Thyroid gland (tissue), 4 donors: ENCODE measurements around the gene SMPDL3B.

ENCODE experiments used
- POLR2A ChIP-seq, 2 donors: fragments of 450-650 bp; IDR thresholded peaks; one replicate each; pipeline ENCODE4 v1.6.1; 2017; ENCODE audit warnings: antibody characterized with exemption in 2 of 2, mild to moderate bottlenecking in 2 of 2, moderate library complexity in 1 of 2
- TF ChIP-seq, protein P1 (sequence below), 6 experiments: fragments of 200-600 bp in 3 of 6; fragments of 450-650 bp in 3 of 6; sonication (generic) in 3 of 6; IDR thresholded peaks; one replicate each; pipeline ENCODE4 v1.5.1; 2016 to 2019; ENCODE audit warnings: antibody characterized with exemption in 6 of 6, mild to moderate bottlenecking in 2 of 6, inconsistent platforms in 1 of 6, moderate library complexity in 1 of 6

DNA sequence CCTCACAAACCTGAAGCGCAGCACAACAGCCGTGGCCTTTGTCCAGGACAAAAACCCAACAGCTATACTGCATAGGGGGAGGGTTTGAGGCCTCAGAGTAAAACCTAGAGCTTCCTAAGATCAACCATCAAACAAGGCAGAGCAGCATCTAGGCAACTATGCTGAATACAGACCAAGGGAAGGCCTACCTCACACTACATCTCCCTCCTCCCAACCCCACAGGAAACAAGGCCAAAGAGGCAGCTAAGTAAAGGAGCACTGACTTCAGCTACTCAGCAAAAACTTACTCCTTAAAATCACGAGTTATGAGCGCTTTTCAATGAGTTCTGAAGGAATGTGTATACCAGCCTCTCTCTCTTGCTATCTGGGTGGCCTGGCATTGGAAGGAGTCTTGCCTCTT lies 37.3 kb downstream of the SMPDL3B start:
- TF ChIP-seq POLR2A (IDR thresholded peaks at IDR 0.05) = no peak
- TF ChIP-seq, protein P1, sequence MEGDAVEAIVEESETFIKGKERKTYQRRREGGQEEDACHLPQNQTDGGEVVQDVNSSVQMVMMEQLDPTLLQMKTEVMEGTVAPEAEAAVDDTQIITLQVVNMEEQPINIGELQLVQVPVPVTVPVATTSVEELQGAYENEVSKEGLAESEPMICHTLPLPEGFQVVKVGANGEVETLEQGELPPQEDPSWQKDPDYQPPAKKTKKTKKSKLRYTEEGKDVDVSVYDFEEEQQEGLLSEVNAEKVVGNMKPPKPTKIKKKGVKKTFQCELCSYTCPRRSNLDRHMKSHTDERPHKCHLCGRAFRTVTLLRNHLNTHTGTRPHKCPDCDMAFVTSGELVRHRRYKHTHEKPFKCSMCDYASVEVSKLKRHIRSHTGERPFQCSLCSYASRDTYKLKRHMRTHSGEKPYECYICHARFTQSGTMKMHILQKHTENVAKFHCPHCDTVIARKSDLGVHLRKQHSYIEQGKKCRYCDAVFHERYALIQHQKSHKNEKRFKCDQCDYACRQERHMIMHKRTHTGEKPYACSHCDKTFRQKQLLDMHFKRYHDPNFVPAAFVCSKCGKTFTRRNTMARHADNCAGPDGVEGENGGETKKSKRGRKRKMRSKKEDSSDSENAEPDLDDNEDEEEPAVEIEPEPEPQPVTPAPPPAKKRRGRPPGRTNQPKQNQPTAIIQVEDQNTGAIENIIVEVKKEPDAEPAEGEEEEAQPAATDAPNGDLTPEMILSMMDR (IDR thresholded peaks at IDR 0.05) = no peak
